Glutamatergic neuron (in vitro differentiated cells): ENCODE results near the gene CCDC197. TPM values are rescaled to one million over a fixed set of nuclear protein-coding genes. Genes with fewer than 3 reads are reported as not detected.

Experiments
- DNase-seq: peaks from one replicate; pipeline ENCODE4 v3.0.0; 2022
- H3K27ac Mint-ChIP-seq: one replicate; pipeline ENCODE4 v1.8.0; 2020; ENCODE audit warnings: mild to moderate bottlenecking, mixed read lengths, inconsistent platforms; ENCODE audit not compliant: unreplicated experiment
- H3K27me3 Mint-ChIP-seq: one replicate; pipeline ENCODE4 v1.8.0; 2020; ENCODE audit warnings: mild to moderate bottlenecking, moderate library complexity, mixed read lengths, inconsistent platforms; ENCODE audit not compliant: unreplicated experiment
- H3K36me3 Mint-ChIP-seq: one replicate; pipeline ENCODE4 v1.8.0; 2020; ENCODE audit warnings: mild to moderate bottlenecking, mixed read lengths, inconsistent platforms; ENCODE audit not compliant: unreplicated experiment
- H3K4me1 Mint-ChIP-seq: one replicate; pipeline ENCODE4 v1.8.0; 2020; ENCODE audit warnings: mild to moderate bottlenecking, low read depth, mixed read lengths, inconsistent platforms; ENCODE audit not compliant: unreplicated experiment
- H3K4me3 Mint-ChIP-seq: one replicate; pipeline ENCODE4 v1.8.0; 2020; ENCODE audit warnings: mild to moderate bottlenecking, mixed read lengths, inconsistent platforms; ENCODE audit not compliant: unreplicated experiment
- H3K9me3 Mint-ChIP-seq: one replicate; pipeline ENCODE4 v1.8.0; 2020; ENCODE audit warnings: mild to moderate bottlenecking, moderate library complexity, mixed read lengths, inconsistent platforms; ENCODE audit not compliant: unreplicated experiment
- CTCF ChIP-seq: fragments of 200-600 bp; sonication (generic); IDR thresholded peaks from one replicate; pipeline ENCODE4 v1.5.0; 2021; ENCODE audit not compliant: partially characterized antibody, unreplicated experiment
- total RNA-seq: library from RNA; stranded (reverse); fragmentation: NEBNext Ultra II Directional; extraction: Animal tissue kit (Norgen Biotek cat#: 25700); gene quantifications from one replicate; pipeline ENCODE4 v1.2.1, GENCODE V29; 2021; ENCODE audit not compliant: unreplicated experiment

The CCDC197 gene
- total RNA-seq, 1 donor from 2014 or later = not detected

GRCh38 chr14:93976477-93977057 lies 20.5 kb upstream of the CCDC197 start, which contains the start of gene ASB2:
Gene ASB2, minus strand, starts transcription at chr14:93976570. Its CDS starts 12,031 bp downstream, at chr14:93964539.
- peak within 1 kb of the TSS; percentile 87 for H3K27ac Mint-ChIP-seq
- H3K27me3 Mint-ChIP-seq = peaks cover 15% of the 10 kb centered on the region
- no peak for TF ChIP-seq CTCF

GRCh38 chr14:93977171-93977570 lies 19.9 kb upstream of the CCDC197 start:
- Mint-ChIP-seq H3K9me3 (peaks cover 21% of the 10 kb centered on the region), H3K36me3 (peaks cover 5% of the 10 kb centered on the region), H3K4me1 (peaks cover 37% of the 10 kb centered on the region), H3K27me3 (peaks cover 15% of the 10 kb centered on the region), H3K4me3 (no peak overlapping the region), H3K27ac (no peak overlapping the region)
- no peak for DNase-seq
- TF ChIP-seq CTCF = no peak

More at GRCh38 chr14:93976477-93977057, 20.5 kb upstream of the CCDC197 start, which contains the start of gene ASB2:
- peak within 1 kb of the TSS; percentile 59 for H3K4me3 Mint-ChIP-seq
- H3K36me3 Mint-ChIP-seq = peaks cover 5% of the 10 kb centered on the region
- no peak for DNase-seq
- H3K9me3 Mint-ChIP-seq = peaks cover 23% of the 10 kb centered on the region
- H3K4me1 Mint-ChIP-seq = peaks cover 41% of the 10 kb centered on the region

GRCh38 chr14:93977790-93978581 lies 19.1 kb upstream of the CCDC197 start:
- no peak overlapping the region for H3K4me3 Mint-ChIP-seq
- no peak for TF ChIP-seq CTCF
- peaks cover 33% of the 10 kb centered on the region for H3K4me1 Mint-ChIP-seq
- H3K27ac Mint-ChIP-seq = no peak overlapping the region
- peaks cover 15% of the 10 kb centered on the region for H3K27me3 Mint-ChIP-seq
- H3K36me3 Mint-ChIP-seq = peaks cover 5% of the 10 kb centered on the region
- no peak for DNase-seq
- H3K9me3 Mint-ChIP-seq = peaks cover 19% of the 10 kb centered on the region

- no peak for DNase-seq
- no peak for TF ChIP-seq CTCF
- Mint-ChIP-seq H3K27me3 (peaks cover 13% of the 10 kb centered on the region), H3K4me1 (peaks cover 30% of the 10 kb centered on the region), H3K4me3 (no peak overlapping the region), H3K36me3 (peaks cover 5% of the 10 kb centered on the region), H3K9me3 (peaks cover 19% of the 10 kb centered on the region), H3K27ac (no peak overlapping the region)
Measured at GRCh38 chr14:93978735-93979134, 18.4 kb upstream of the CCDC197 start.
